Sigmoid colon (tissue), 7 donors: ENCODE results near the gene OTUB2. TPM values are rescaled to one million over a fixed set of nuclear protein-coding genes. Genes with fewer than 3 reads are reported as not detected.

ENCODE experiments used
- DNase-seq: peaks from one replicate; pipeline ENCODE4 v3.0.0-alpha.2; 2019
- H3K27ac ChIP-seq, 4 donors: fragments of 200-600 bp; sonication (generic); one replicate each; pipeline ENCODE4 v1.5.1; 2016 to 2019; ENCODE audit warnings: mild to moderate bottlenecking in 1 of 4
- H3K27me3 ChIP-seq, 3 donors: fragments of 200-600 bp; sonication (generic); one replicate each; pipeline ENCODE4 v1.5.1; 2019; ENCODE audit warnings: mild to moderate bottlenecking in 1 of 3
- H3K36me3 ChIP-seq, 4 donors: fragments of 200-600 bp; sonication (generic); one replicate each; pipeline ENCODE4 v1.5.1; 2016 to 2019
- H3K4me1 ChIP-seq, 4 donors: fragments of 200-600 bp; sonication (generic); one replicate each; pipeline ENCODE4 v1.5.1; 2017 to 2019
- H3K4me3 ChIP-seq, 4 donors: fragments of 200-600 bp; sonication (generic); one replicate each; pipeline ENCODE4 v1.5.1; 2017 to 2019; ENCODE audit warnings: mild to moderate bottlenecking in 2 of 4, moderate library complexity in 1 of 4
- H3K9me3 ChIP-seq, 4 donors: fragments of 200-600 bp in 3 of 4; sonication (generic) in 3 of 4; one replicate each; pipeline versions ENCODE4 v1.5.1 to v1.6.1; 2013 to 2019
- EP300 ChIP-seq, 4 donors: sonication (generic); formaldehyde crosslinking; IDR thresholded peaks; one replicate each; pipeline ENCODE4 v1.6.1; 2017; ENCODE audit warnings: antibody characterized with exemption in 4 of 4
- POLR2A ChIP-seq, 2 donors: fragments of 450-650 bp; IDR thresholded peaks; one replicate each; pipeline ENCODE4 v1.6.1; 2016; ENCODE audit warnings: antibody characterized with exemption in 2 of 2, mild to moderate bottlenecking in 2 of 2, moderate library complexity in 2 of 2
- POLR2AphosphoS5 ChIP-seq, 4 donors: sonication (generic); formaldehyde crosslinking; IDR thresholded peaks; one replicate each; pipeline ENCODE4 v1.6.1; 2017; ENCODE audit warnings: antibody characterized with exemption in 4 of 4
- WGBS, 2 donors: extraction: QIAGEN DNeasy Blood & Tissue Kit; methylation state at CpG; one replicate each; pipeline ENCODE4 v1.1.7; 2013; 5-methylcytosine and 5-hydroxymethylcytosine counted together
- intact Hi-C: fragments of 100-400 bp; cut with DNase I; formaldehyde crosslinking; loops from one replicate; pipeline ENCODE4 v1.15.1; 2023
- polyA plus RNA-seq, 3 donors: library from polyadenylated mRNA; stranded (reverse); fragments of 200-250 nt; gene quantifications; one replicate each; pipeline ENCODE4 v1.2.3, GENCODE V29; 2013
- total RNA-seq, 4 donors: library from RNA; depleted of rRNA; stranded (reverse); fragments of >200 nt; gene quantifications; one replicate each; pipeline ENCODE4 v1.1.0, GENCODE V29; 2016
- TF ChIP-seq, protein P1 (sequence below), 4 experiments: fragments of 450-650 bp in 3 of 4; fragments of 200-600 bp in 1 of 4; IDR thresholded peaks; one replicate each; pipeline ENCODE4 v1.5.1; 2016 to 2019; ENCODE audit warnings: antibody characterized with exemption in 4 of 4, mild to moderate bottlenecking in 3 of 4, moderate library complexity in 2 of 4
- donor health status: healthy with polysubstance abuse.
- donor health status: Bipolar disorder and iron deficiency.
- donor health status: healthy.

The OTUB2 gene
- total and polyA plus RNA-seq, 7 donors, result 0.14 to 2.3 (median 0.60) TPM

DNA sequence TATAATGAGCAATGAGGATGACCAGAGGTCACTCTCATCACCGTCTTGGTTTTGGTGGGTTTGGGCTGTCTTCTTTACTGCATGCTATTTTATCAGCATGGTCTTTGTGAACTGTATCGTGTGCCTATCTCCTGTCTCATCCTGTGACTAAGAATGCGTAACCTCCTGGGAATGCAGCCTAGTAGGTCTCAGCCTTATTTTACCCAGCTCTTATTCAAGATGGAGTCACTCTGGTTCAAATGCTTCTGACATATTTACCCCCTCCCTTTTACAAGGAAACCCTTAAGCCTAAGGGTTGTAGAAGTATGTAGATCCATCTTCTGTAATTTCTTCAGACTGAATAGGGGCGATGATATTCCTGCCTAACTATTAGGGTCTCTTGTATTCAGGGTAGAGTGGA, 63.3 kb downstream of the OTUB2 start:
- H3K4me1 ChIP-seq, result no peaks in the 10 kb centered on the region
- no peaks in the 10 kb centered on the region for H3K9me3 ChIP-seq
- no peak for DNase-seq
- H3K27ac ChIP-seq, result no peak overlapping the region
- TF ChIP-seq EP300 (IDR thresholded peaks at IDR 0.05), result no peak
- no peak for TF ChIP-seq POLR2AphosphoS5 (IDR thresholded peaks at IDR 0.05)
- TF ChIP-seq, protein P1, sequence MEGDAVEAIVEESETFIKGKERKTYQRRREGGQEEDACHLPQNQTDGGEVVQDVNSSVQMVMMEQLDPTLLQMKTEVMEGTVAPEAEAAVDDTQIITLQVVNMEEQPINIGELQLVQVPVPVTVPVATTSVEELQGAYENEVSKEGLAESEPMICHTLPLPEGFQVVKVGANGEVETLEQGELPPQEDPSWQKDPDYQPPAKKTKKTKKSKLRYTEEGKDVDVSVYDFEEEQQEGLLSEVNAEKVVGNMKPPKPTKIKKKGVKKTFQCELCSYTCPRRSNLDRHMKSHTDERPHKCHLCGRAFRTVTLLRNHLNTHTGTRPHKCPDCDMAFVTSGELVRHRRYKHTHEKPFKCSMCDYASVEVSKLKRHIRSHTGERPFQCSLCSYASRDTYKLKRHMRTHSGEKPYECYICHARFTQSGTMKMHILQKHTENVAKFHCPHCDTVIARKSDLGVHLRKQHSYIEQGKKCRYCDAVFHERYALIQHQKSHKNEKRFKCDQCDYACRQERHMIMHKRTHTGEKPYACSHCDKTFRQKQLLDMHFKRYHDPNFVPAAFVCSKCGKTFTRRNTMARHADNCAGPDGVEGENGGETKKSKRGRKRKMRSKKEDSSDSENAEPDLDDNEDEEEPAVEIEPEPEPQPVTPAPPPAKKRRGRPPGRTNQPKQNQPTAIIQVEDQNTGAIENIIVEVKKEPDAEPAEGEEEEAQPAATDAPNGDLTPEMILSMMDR (IDR thresholded peaks at IDR 0.05), result no peak
- TF ChIP-seq POLR2A (IDR thresholded peaks at IDR 0.05), result no peak
- intact Hi-C loops, result no loop called here
- 94 to 97% methylated on average over 4 of the region's 4 CpGs for WGBS, 2 donors
- H3K27me3 ChIP-seq, result no peaks in the 10 kb centered on the region
- H3K36me3 ChIP-seq, result no peaks in the 10 kb centered on the region
- no peak overlapping the region for H3K4me3 ChIP-seq

DNA sequence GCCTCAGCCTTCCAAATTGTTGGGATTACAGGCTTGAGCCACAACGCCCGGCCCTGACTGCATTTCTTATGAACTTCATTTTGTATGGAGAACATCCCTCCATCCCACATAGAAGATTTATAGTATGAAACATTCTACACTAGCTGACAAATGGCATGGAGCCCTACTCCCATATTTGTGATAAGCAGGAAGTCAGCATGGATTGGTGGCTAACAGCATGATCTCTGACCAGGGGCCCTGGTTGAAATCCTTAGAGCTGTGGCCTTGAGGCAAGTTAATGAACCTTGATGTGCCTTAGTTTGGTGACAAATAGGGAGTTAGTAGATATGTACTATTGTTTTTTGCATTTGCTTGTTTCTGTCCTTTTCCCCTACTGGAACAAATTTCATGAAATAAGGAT, 67.3 kb downstream of the OTUB2 start:
- Histone ChIP-seq H3K27me3 (no peaks in the 10 kb centered on the region), H3K9me3 (no peaks in the 10 kb centered on the region), H3K4me1 (no peaks in the 10 kb centered on the region), H3K27ac (no peak overlapping the region), H3K4me3 (no peak overlapping the region), H3K36me3 (peaks cover 0 to 5% (median 0%) of the 10 kb centered on the region in 4 donors)
- 97 to 98% methylated on average over 2 of the region's 2 CpGs for WGBS, 2 donors
- TF ChIP-seq POLR2AphosphoS5 (IDR thresholded peaks at IDR 0.05) (no peak), POLR2A (IDR thresholded peaks at IDR 0.05) (no peak), EP300 (IDR thresholded peaks at IDR 0.05) (no peak)
- TF ChIP-seq, protein P1 (IDR thresholded peaks at IDR 0.05), result no peak
- DNase-seq, result no peak
- intact Hi-C loops, result no loop called here

DNA sequence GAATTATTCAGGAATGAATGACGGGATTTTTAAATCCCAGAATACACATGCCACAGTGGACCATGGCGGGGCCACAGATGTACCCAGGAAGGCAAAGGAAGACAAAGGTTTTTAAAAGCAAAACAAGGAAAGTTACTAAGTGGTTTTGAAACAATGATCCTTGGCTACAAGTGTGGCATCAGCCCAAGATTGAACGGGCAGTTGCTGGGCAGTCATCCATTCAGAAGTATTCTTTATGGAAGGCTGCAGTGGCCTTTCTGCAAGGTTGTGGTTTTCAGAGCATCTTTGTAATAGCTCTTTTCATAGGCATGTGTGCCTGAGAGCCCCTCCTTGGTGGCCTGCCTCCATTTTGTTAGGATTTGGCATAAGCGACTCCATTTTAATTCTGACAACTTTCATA, 71.0 kb downstream of the OTUB2 start:
- no peak overlapping the region for H3K4me3 ChIP-seq
- no peaks in the 10 kb centered on the region for H3K9me3 ChIP-seq
- H3K27me3 ChIP-seq, result no peaks in the 10 kb centered on the region
- WGBS, 2 donors, result 96 to 97% methylated on average over 4 of the region's 4 CpGs
- no peaks in the 10 kb centered on the region for H3K4me1 ChIP-seq
- no peak for DNase-seq
- intact Hi-C loops, result no loop called here
- H3K27ac ChIP-seq, result no peak overlapping the region
- H3K36me3 ChIP-seq, result peaks cover 0 to 5% (median 0%) of the 10 kb centered on the region in 4 donors
- no peak for TF ChIP-seq POLR2AphosphoS5 (IDR thresholded peaks at IDR 0.05)
- TF ChIP-seq EP300 (IDR thresholded peaks at IDR 0.05), result no peak
- TF ChIP-seq POLR2A (IDR thresholded peaks at IDR 0.05), result no peak
- TF ChIP-seq, protein P1 (IDR thresholded peaks at IDR 0.05), result no peak

Other genes starting within 250 kb of the OTUB2 start
- gene PRIMA1, start 237.9 kb upstream of the OTUB2 start, total RNA-seq, result 10 to 100 TPM in 3 of 4 donors, 1 to 10 TPM in 1; 5.3 to 21.9 (median 12.8) TPM
- gene PRIMA1, start 237.9 kb upstream of the OTUB2 start, polyA plus RNA-seq, result 1 to 10 TPM in 2 of 3 donors, under 1 TPM in 1; 0.23 to 7.6 (median 1.8) TPM
- gene FAM181A, start 99.0 kb upstream of the OTUB2 start, total RNA-seq, result not detected
- gene FAM181A, start 99.0 kb upstream of the OTUB2 start, polyA plus RNA-seq, result not detected
- 100 to 1,000 TPM; 117 to 178 (median 139) TPM for gene ASB2, start 49.8 kb upstream of the OTUB2 start, total RNA-seq
- gene ASB2, start 49.8 kb upstream of the OTUB2 start, polyA plus RNA-seq, result 1 to 10 TPM; 1.2 to 10.0 (median 4.2) TPM
- not detected for gene CCDC197, start 29.0 kb upstream of the OTUB2 start, total RNA-seq
- not detected for gene CCDC197, start 29.0 kb upstream of the OTUB2 start, polyA plus RNA-seq
- gene DDX24, start 54.9 kb downstream of the OTUB2 start, total RNA-seq, result 100 to 1,000 TPM; 109 to 147 (median 133) TPM
- gene DDX24, start 54.9 kb downstream of the OTUB2 start, polyA plus RNA-seq, result 10 to 100 TPM; 42.5 to 63.5 (median 43.2) TPM
- 1 to 10 TPM; 6.7 to 8.6 (median 7.7) TPM for gene IFI27L1, start 55.0 kb downstream of the OTUB2 start, total RNA-seq
- gene IFI27L1, start 55.0 kb downstream of the OTUB2 start, polyA plus RNA-seq, result 10 to 100 TPM; 25.1 to 49.5 (median 30.6) TPM
- gene IFI27, start 84.4 kb downstream of the OTUB2 start, total RNA-seq, result 100 to 1,000 TPM in 2 of 4 donors, 10 to 100 TPM in 2; 25.2 to 183 (median 98.3) TPM
- 1,000 to 10,000 TPM; 1,595 to 3,562 (median 2,792) TPM for gene IFI27, start 84.4 kb downstream of the OTUB2 start, polyA plus RNA-seq
- gene IFI27L2, start 103.3 kb downstream of the OTUB2 start, total RNA-seq, result 100 to 1,000 TPM in 2 of 4 donors, 10 to 100 TPM in 2; 47.9 to 145 (median 91.7) TPM
- gene IFI27L2, start 103.3 kb downstream of the OTUB2 start, polyA plus RNA-seq, result 100 to 1,000 TPM in 1 of 3 donors, 10 to 100 TPM in 2; 63.1 to 126 (median 84.7) TPM
- gene PPP4R4, start 148.0 kb downstream of the OTUB2 start, total RNA-seq, result 1 to 10 TPM in 1 of 4 donors, under 1 TPM in 3; 0.27 to 3.0 (median 0.69) TPM
- under 1 TPM in 2 of 3 donors, not detected in 1; 0.07 to 0.60 TPM for gene PPP4R4, start 148.0 kb downstream of the OTUB2 start, polyA plus RNA-seq